GM12878 (cell line): ENCODE results near the gene CD2. TPM values are rescaled to one million over a fixed set of nuclear protein-coding genes. Genes with fewer than 3 reads are reported as not detected.

Experiments used
- ATAC-seq: fragments of 200-7000 bp; cut with Tn5 transposase; 3 replicates; pipeline ENCODE4 v1.9.1; 2020; ENCODE audit warnings: mild to moderate bottlenecking, moderate library complexity
- BruUV-seq: library from RNA; stranded (reverse); fragments of 400-500 nt; replicated peaks from 2 replicates; lab custom pipeline; 2021; lab: Mats Ljungman, UMichigan
- CTCF ChIA-PET: fragments of 300-600 bp; sonication (Branson Sonifier 250); formaldehyde crosslinking; extraction: SDS; loops from one replicate; lab custom pipeline; 2021; ENCODE audit warnings: inconsistent platforms; lab: Yijun Ruan, JAX
- POLR2A ChIA-PET: fragments of 350-600 bp; formaldehyde crosslinking; extraction: SDS; loops from one replicate; lab custom pipeline; 2021; ENCODE audit warnings: inconsistent platforms; lab: Charles Lee
- RAD21 ChIA-PET: fragments of 300-600 bp; sonication (Branson Sonifier 250); formaldehyde crosslinking; loops from one replicate; lab custom pipeline; 2023; ENCODE audit warnings: antibody characterized with exemption; ENCODE audit not compliant: unreplicated experiment; lab: Charles Lee
- SMC1A ChIA-PET: fragments of 300-600 bp; sonication (Branson Sonifier 250); formaldehyde crosslinking; loops from one replicate; lab custom pipeline; 2023; ENCODE audit not compliant: unreplicated experiment, uncharacterized antibody; lab: Charles Lee
- DNase-seq: peaks from one replicate; pipeline ENCODE4 v3.0.0-alpha.2; 2011; ENCODE audit warnings: low read depth, low spot score
- FAIRE-seq: peaks from 3 replicates; lab custom pipeline; 2011; peaks lifted over from hg19 to GRCh38; lab: Jason Lieb, UNC
- H2AFZ ChIP-seq: 2 replicates; pipeline ENCODE4 v1.6.0; 2011; ENCODE audit warnings: low read depth, low read length, control low read depth; ENCODE audit not compliant: control insufficient read depth
- H3K27ac ChIP-seq: 2 replicates; pipeline ENCODE4 v1.5.1; 2011; ENCODE audit warnings: control low read depth; ENCODE audit not compliant: control insufficient read depth, insufficient read depth
- H3K27me3 ChIP-seq, 2 experiments: replicated peaks in 1 of 2; 2 replicates each; pipeline versions ENCODE4 v1.6.0 to v1.6.1; 2011; ENCODE audit warnings: low read length in 1 of 2; ENCODE audit not compliant: control insufficient read depth in 2 of 2, insufficient read depth in 2 of 2
- H3K36me3 ChIP-seq, 2 experiments: 2 replicates each; pipeline ENCODE4 v1.5.1; 2011; ENCODE audit warnings: low read length in 1 of 2; ENCODE audit not compliant: control insufficient read depth in 2 of 2, insufficient read depth in 2 of 2
- H3K4me1 ChIP-seq: 2 replicates; pipeline ENCODE4 v1.6.1; 2011; ENCODE audit warnings: mild to moderate bottlenecking, low read length, moderate library complexity, mixed read lengths; ENCODE audit not compliant: control insufficient read depth, insufficient read depth
- H3K4me2 ChIP-seq: 2 replicates; pipeline ENCODE4 v1.6.0; 2011; ENCODE audit warnings: control low read depth; ENCODE audit not compliant: control insufficient read depth, insufficient read depth
- H3K4me3 ChIP-seq: fragments of 200-600 bp; sonication (generic); 2 replicates; pipeline ENCODE4 v1.5.1; 2016
- H3K79me2 ChIP-seq: 2 replicates; pipeline ENCODE4 v1.6.0; 2011; ENCODE audit warnings: low read length; ENCODE audit not compliant: control insufficient read depth, insufficient read depth
- H3K9ac ChIP-seq: 2 replicates; pipeline ENCODE4 v1.8.0; 2011; ENCODE audit warnings: low read length, control low read depth, mixed read lengths; ENCODE audit not compliant: control insufficient read depth, insufficient read depth
- H3K9me3 ChIP-seq: replicated peaks from 3 replicates; pipeline ENCODE4 v1.5.1; 2011; ENCODE audit warnings: mild to moderate bottlenecking, low read length; ENCODE audit not compliant: control insufficient read depth, insufficient read depth
- H4K20me1 ChIP-seq: 2 replicates; pipeline ENCODE4 v1.6.0; 2011; ENCODE audit not compliant: control insufficient read depth, insufficient read depth
- MEF2B ChIP-seq: fragments of 450-650 bp; IDR thresholded peaks from 2 replicates; pipeline ENCODE4 v1.6.1; 2018; ENCODE audit warnings: mild to moderate bottlenecking, moderate library complexity; ENCODE audit not compliant: partially characterized antibody, poor library complexity, severe bottlenecking
- WGBS: methylation state at CpG from one replicate; pipeline ENCODE4 v1.1.6; 2016; ENCODE audit warnings: low lambda C conversion rate; ENCODE audit not compliant: insufficient replicate concordance, insufficient coverage; ENCODE audit errors: missing lambda C conversion rate; 5-methylcytosine and 5-hydroxymethylcytosine counted together
- in situ Hi-C: fragments of 300-500 bp; cut with MboI; formaldehyde crosslinking; loops from 9 replicates; pipeline ENCODE4 v1.14.3; 2018; ENCODE audit warnings: mixed read lengths
- intact Hi-C: fragments of 100-400 bp; cut with micrococcal nuclease; formaldehyde crosslinking; loops from one replicate; pipeline ENCODE4 v1.14.2; 2022; ENCODE audit not compliant: unreplicated experiment
- polyA plus RNA-seq, 11 experiments: library from polyadenylated mRNA; depleted of rRNA in 4 of 11; unstranded in 6 of 11; stranded (reverse) in 5 of 11; fragments of >200 nt; fragmentation: Nextera tagmentation in 4 of 11; fragmentation: Illumina TruSeq in 1 of 11; extraction: Ambion mirVana in 4 of 11; extraction: Trizol in 1 of 11; gene quantifications; 1 replicate in 1 of 11; 2 replicates in 10 of 11; pipeline versions ENCODE4 v1.2.1 to v1.2.3, GENCODE V29; 2011 to 2016; ENCODE audit warnings: inconsistent platforms in 2 of 11, missing spikeins in 2 of 11, low read depth in 1 of 11
- total RNA-seq, 4 experiments: library from RNA; depleted of rRNA in 3 of 4; stranded (reverse); fragments of >200 nt in 3 of 4; fragmentation: Illumina TruSeq in 1 of 4; extraction: Trizol in 1 of 4; gene quantifications; 2 replicates each; pipeline versions ENCODE4 v1.2.1 to v1.2.3, GENCODE V29; 2013 to 2021
- TF ChIP-seq, protein P1 (sequence below): fragments of 450-650 bp; IDR thresholded peaks from 2 replicates; pipeline ENCODE4 v1.6.1; 2017; ENCODE audit warnings: mild to moderate bottlenecking, moderate library complexity
- TF ChIP-seq, protein P2 (sequence below): fragments of 450-650 bp; IDR thresholded peaks from 2 replicates; pipeline ENCODE4 v1.6.1; 2017; ENCODE audit warnings: mild to moderate bottlenecking, moderate library complexity

The CD2 gene
- total and polyA plus RNA-seq, 10 of the 15 experiments (the other 5 are each of a cell fraction or from before 2014, with no cell fraction given), result 0.15 to 4.3 (median 2.8) TPM

DNA sequence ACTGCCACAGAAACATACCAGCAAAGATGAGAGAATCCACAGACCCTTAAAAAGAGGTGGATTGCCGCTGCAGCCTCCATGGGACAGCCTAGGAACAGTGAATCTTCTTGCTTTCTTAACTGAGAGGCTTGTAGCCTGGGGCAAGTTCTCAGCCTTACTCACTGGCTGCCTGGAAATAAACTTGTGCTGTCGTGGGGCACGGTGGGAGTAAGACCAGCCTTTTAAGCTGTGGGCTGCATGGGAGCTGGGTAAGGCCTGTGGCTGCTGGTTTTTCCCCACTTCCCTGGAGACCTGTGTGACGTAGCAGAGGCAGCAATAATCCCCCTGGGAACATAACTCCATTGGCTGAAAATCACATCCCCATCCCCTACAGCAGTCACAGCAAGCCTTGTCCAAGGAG lies 30.8 kb downstream of the CD2 start:
- ATAC-seq, result peak; percentile 70
- Histone ChIP-seq H3K4me2 (no peak overlapping the region), H3K9ac (no peak overlapping the region), H3K9me3 (no peaks in the 10 kb centered on the region; the same call in 2 of the 3 replicates), H3K36me3 (no peaks in the 10 kb centered on the region), H4K20me1 (no peaks in the 10 kb centered on the region), H3K27me3 (no peaks in the 10 kb centered on the region), H3K4me3 (no peak overlapping the region), H3K79me2 (no peaks in the 10 kb centered on the region), H3K4me1 (no peaks in the 10 kb centered on the region), H3K27ac (no peak overlapping the region), H2AFZ (no peak overlapping the region; the same call in 1 of the 2 replicates)
- TF ChIP-seq, protein P1, sequence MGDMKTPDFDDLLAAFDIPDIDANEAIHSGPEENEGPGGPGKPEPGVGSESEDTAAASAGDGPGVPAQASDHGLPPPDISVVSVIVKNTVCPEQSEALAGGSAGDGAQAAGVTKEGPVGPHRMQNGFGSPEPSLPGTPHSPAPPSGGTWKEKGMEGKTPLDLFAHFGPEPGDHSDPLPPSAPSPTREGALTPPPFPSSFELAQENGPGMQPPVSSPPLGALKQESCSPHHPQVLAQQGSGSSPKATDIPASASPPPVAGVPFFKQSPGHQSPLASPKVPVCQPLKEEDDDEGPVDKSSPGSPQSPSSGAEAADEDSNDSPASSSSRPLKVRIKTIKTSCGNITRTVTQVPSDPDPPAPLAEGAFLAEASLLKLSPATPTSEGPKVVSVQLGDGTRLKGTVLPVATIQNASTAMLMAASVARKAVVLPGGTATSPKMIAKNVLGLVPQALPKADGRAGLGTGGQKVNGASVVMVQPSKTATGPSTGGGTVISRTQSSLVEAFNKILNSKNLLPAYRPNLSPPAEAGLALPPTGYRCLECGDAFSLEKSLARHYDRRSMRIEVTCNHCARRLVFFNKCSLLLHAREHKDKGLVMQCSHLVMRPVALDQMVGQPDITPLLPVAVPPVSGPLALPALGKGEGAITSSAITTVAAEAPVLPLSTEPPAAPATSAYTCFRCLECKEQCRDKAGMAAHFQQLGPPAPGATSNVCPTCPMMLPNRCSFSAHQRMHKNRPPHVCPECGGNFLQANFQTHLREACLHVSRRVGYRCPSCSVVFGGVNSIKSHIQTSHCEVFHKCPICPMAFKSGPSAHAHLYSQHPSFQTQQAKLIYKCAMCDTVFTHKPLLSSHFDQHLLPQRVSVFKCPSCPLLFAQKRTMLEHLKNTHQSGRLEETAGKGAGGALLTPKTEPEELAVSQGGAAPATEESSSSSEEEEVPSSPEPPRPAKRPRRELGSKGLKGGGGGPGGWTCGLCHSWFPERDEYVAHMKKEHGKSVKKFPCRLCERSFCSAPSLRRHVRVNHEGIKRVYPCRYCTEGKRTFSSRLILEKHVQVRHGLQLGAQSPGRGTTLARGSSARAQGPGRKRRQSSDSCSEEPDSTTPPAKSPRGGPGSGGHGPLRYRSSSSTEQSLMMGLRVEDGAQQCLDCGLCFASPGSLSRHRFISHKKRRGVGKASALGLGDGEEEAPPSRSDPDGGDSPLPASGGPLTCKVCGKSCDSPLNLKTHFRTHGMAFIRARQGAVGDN, result no peak
- TF ChIP-seq MEF2B, result peak; percentile 17
- TF ChIP-seq, protein P2, sequence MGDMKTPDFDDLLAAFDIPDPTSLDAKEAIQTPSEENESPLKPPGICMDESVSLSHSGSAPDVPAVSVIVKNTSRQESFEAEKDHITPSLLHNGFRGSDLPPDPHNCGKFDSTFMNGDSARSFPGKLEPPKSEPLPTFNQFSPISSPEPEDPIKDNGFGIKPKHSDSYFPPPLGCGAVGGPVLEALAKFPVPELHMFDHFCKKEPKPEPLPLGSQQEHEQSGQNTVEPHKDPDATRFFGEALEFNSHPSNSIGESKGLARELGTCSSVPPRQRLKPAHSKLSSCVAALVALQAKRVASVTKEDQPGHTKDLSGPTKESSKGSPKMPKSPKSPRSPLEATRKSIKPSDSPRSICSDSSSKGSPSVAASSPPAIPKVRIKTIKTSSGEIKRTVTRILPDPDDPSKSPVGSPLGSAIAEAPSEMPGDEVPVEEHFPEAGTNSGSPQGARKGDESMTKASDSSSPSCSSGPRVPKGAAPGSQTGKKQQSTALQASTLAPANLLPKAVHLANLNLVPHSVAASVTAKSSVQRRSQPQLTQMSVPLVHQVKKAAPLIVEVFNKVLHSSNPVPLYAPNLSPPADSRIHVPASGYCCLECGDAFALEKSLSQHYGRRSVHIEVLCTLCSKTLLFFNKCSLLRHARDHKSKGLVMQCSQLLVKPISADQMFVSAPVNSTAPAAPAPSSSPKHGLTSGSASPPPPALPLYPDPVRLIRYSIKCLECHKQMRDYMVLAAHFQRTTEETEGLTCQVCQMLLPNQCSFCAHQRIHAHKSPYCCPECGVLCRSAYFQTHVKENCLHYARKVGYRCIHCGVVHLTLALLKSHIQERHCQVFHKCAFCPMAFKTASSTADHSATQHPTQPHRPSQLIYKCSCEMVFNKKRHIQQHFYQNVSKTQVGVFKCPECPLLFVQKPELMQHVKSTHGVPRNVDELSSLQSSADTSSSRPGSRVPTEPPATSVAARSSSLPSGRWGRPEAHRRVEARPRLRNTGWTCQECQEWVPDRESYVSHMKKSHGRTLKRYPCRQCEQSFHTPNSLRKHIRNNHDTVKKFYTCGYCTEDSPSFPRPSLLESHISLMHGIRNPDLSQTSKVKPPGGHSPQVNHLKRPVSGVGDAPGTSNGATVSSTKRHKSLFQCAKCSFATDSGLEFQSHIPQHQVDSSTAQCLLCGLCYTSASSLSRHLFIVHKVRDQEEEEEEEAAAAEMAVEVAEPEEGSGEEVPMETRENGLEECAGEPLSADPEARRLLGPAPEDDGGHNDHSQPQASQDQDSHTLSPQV, result no peak
- POLR2A ChIA-PET, result interaction anchor here (1.4 kb wide), 1 partner anchor 14 kb away, joined by 6 read pairs; no protein-coding TSS in a partner anchor
- no peak for DNase-seq
- WGBS, result 5% methylated on average over 4 of the region's 4 CpGs
- BruUV-seq, result no TSS peak
- FAIRE-seq, result no peak
- intact Hi-C loops, result no loop called here
- SMC1A ChIA-PET, result interaction anchor here (0.8 to 3.6 kb wide), 8 partner anchors 9 to 42 kb away, joined by 3 to 25 read pairs (median 4); partner anchors contain the start of gene CD2
- in situ Hi-C loops, result no loop called here
- RAD21 ChIA-PET, result interaction anchor here (1.4 to 1.5 kb wide), 2 partner anchors 15 to 47 kb away, joined by 3 to 5 read pairs; no protein-coding TSS in a partner anchor
- CTCF ChIA-PET, result interaction anchor here (0.6 to 3.4 kb wide), 5 partner anchors 9 to 876 kb away, joined by 3 to 12 read pairs (median 4); no protein-coding TSS in a partner anchor
